OCI-LY7 (cell line): ENCODE data around the gene ABCB8.
"Not testable (repeated sequence)": the region's sequence is repeated elsewhere in the genome, so short reads cannot be mapped to it uniquely, and the experiment has no call there.

Experiments
- CTCF ChIP-seq: fragments of 200-600 bp; sonication (generic); conservative IDR thresholded peaks from 2 replicates; pipeline ENCODE4 v1.5.1; 2014; ENCODE audit warnings: mild to moderate bottlenecking, antibody characterized with exemption, low read length, moderate library complexity, mixed read lengths
- EZH2phosphoT487 ChIP-seq: fragments of 200-600 bp; sonication (generic); IDR thresholded peaks from 2 replicates; pipeline ENCODE4 v1.6.1; 2018; ENCODE audit warnings: low read depth, borderline replicate concordance, mild to moderate bottlenecking, mixed run types, antibody characterized with exemption, low read length, moderate library complexity, mixed read lengths

DNA sequence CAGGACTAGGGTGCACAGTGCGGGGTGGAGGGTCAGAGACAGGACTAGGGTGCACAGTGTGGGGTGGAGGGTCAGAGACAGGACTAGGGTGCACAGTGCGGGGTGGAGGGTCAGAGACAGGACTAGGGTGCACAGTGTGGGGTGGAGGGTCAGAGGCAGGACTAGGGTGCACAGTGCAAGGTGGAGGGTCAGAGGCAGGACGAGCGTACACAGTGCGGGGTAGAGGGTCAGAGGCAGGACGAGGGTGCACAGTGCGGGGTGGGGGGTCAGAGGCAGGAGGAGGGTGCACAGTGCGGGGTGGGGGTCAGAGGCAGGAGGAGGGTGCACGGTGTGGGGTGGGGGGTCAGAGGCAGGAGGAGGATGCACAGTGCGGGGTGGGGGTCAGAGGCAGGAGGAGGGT lies 15.2 kb downstream of the ABCB8 start:
- TF ChIP-seq CTCF, EZH2phosphoT487: not testable (repeated sequence)
